ENCODE data around the gene P3H3. TPM values are rescaled to one million over a fixed set of nuclear protein-coding genes. Genes with fewer than 3 reads are reported as not detected.

The P3H3 gene
- total RNA-seq, 1 donor from 2014 or later, result 1.9 TPM

- intact Hi-C loops (cut with micrococcal nuclease), result no loop called here
Measured at GRCh38 chr12:6826125-6826733, 2.0 kb upstream of the P3H3 start.

GRCh38 chr12:6826734-6827436, 1.3 kb upstream of the P3H3 start:
- intact Hi-C loops (cut with micrococcal nuclease), result no loop called here

GRCh38 chr12:6827437-6827911, 733 bp upstream of the P3H3 start:
- intact Hi-C loops (cut with micrococcal nuclease), result no loop called here

- intact Hi-C loops (cut with micrococcal nuclease), result loop anchor here (2.0 kb wide), 1 partner anchor 260 kb away; the partner anchor contains the start of gene NOP2
Measured at GRCh38 chr12:6828781-6829535, 751 bp downstream of the P3H3 start.

GRCh38 chr12:6829536-6830220, 1.5 kb downstream of the P3H3 start:
- intact Hi-C loops (cut with micrococcal nuclease), result loop anchor here (2.0 kb wide), 1 partner anchor 261 kb away; the partner anchor contains the start of gene NOP2

- intact Hi-C loops (cut with micrococcal nuclease), result no loop called here
Measured at GRCh38 chr12:6830286-6830890, 2.2 kb downstream of the P3H3 start.

GRCh38 chr12:6830999-6831398, 2.8 kb downstream of the P3H3 start:
- intact Hi-C loops (cut with micrococcal nuclease), result no loop called here

GRCh38 chr12:6831450-6831995, 3.3 kb downstream of the P3H3 start:
- intact Hi-C loops (cut with micrococcal nuclease), result no loop called here

GRCh38 chr12:6832125-6832524, 3.9 kb downstream of the P3H3 start:
- intact Hi-C loops (cut with micrococcal nuclease), result no loop called here

GRCh38 chr12:6833189-6833890, 5.1 kb downstream of the P3H3 start:
- intact Hi-C loops (cut with micrococcal nuclease), result no loop called here

- intact Hi-C loops (cut with micrococcal nuclease), result loop anchor here (2.0 kb wide), 1 partner anchor 145 kb away; the partner anchor contains the start of gene ZNF384
Measured at GRCh38 chr12:6834254-6834653, 6.0 kb downstream of the P3H3 start.

GRCh38 chr12:6834873-6835272, 6.7 kb downstream of the P3H3 start:
- intact Hi-C loops (cut with micrococcal nuclease), result loop anchor here (1.0 to 2.0 kb wide), 4 partner anchors 16 to 218 kb away; partner anchors contain the start of genes CDCA3, MLF2 and ZNF384

GRCh38 chr12:6836851-6837250, 8.6 kb downstream of the P3H3 start:
- intact Hi-C loops (cut with micrococcal nuclease), result no loop called here

- intact Hi-C loops (cut with micrococcal nuclease), result no loop called here
Measured at GRCh38 chr12:6837370-6838060, 9.3 kb downstream of the P3H3 start.

- intact Hi-C loops (cut with micrococcal nuclease), result no loop called here
Measured at GRCh38 chr12:6838854-6839253, 10.6 kb downstream of the P3H3 start.

GRCh38 chr12:6839482-6840201, 11.4 kb downstream of the P3H3 start:
- intact Hi-C loops (cut with micrococcal nuclease), result no loop called here

GRCh38 chr12:6840330-6840729, 12.1 kb downstream of the P3H3 start:
- intact Hi-C loops (cut with micrococcal nuclease), result no loop called here

GRCh38 chr12:6840761-6841515, 12.7 kb downstream of the P3H3 start, which contains the start of gene GNB3:
GNB3 (plus strand) TSS chr12:6840925; CDS start chr12:6841288, 363 bp downstream.
- intact Hi-C loops (cut with micrococcal nuclease), result no loop called here
